C1 segment of cervical spinal cord (tissue), 14 donors: Measurements from ENCODE around the gene TMTC3.
"Not testable (repeated sequence)": the region's sequence is repeated elsewhere in the genome, so short reads cannot be mapped to it uniquely, and the experiment has no call there.

Experiments
- DNase-seq, 14 donors: peaks; one replicate each; lab custom pipeline; 2025; lab: John Stamatoyannopoulos, UW

The TMTC3 gene

DNA sequence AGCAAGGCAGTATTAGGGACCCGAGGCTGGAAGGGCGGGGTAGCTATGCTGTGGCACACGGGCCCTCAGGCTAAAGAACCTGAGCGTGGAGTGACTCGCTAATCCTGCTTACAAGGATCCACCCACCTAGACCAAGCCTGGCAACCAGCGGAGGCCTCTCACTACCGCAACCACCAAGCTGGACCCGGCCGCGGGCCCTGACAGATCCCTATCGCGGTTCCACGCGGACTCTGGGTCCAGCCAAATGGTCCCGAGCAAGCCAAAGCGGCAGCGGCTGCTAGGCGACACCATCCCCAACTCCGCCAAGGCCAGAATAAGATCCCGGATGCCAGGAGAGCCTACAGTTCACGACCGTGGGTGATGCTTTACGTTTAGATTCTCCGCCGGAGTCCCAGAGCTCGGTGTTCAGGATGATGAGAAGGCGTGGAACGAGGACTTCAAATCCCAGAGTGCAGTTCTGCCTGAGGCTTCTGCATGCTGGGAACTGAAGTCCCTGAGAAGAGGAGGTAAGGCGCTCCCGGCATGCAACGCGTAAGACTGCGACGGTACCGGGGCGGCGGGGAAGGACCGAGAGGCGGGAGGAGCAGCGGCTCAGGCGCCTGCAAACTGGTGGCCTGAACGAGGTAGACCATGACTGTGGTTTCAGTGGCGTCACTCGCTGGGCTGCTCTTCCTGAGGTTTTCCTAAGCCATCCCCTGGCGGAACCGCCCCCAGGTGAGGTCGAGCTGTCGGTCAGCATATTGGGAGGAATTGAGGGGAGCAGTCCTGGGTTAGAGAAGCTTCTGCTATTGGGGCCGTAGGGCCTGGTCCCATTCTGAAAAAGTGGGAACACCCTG lies at the start of gene TMTC3, which contains the start of gene CEP290:
Gene TMTC3 (plus strand): TSS at position 534 of the 836 bp plus-strand sequence. CDS start 6,009 bp downstream, outside the sequence.
Gene CEP290 (minus strand): TSS at position 315 of the 836 bp plus-strand sequence. CDS start 781 bp downstream, outside the sequence.
- DNase-seq: peak; percentile 85 to 99 (median 97)

DNA sequence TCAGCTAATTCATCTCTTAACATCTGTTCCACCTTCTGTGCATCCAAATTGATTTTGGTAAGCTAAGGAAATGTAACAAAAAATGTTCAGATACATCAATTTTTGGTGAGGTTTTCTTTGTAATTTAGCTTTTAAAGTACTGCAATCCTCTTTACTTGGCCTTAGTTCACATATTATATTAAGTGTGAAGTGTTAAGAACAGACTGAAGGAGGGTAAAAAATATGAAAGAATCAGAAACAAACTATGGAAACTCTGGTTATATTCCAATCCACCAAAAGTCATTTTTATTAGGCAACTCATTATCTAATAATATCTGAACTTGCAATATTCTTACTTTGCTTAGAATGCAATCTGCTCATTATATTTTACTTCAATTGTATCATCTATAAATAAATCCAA lies 49.3 kb upstream of the TMTC3 start:
- no peak for DNase-seq

DNA sequence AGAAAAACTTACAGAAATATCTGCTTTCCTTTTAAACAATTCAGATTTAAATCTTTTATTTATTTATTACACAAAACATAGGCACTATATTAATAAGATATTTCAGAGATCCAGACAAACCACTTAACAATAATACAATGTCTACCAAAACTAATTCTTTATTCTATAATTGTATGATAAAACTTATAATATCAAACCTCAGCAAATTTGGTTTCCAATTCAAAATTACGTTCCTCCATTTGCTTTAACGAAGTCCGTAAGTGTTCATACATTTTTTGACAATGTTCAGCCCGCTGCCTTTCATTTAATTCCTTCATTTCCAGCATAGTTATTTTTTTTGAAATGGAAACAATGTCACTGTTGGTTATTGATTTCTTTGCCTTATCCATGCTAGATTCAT lies 48.5 kb upstream of the TMTC3 start:
- DNase-seq: no peak

DNA sequence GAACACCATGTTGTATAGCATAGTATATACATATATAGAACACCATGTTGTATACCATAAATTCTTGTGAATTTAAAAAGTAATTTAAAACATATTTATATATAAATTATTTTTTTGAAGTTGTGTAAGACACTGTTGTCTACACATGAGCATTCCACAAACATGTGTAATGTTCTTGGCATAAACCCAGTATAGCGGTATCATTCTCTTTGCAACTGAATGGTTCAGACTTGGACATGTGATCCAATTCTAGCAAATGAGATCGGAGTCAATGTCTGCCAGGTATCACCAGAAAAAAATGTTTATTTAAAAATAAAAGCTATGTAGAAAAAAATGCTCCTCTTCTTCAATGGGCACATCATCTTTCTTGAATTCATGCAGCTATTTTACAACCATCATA lies 34.1 kb upstream of the TMTC3 start:
- DNase-seq: no peak

DNA sequence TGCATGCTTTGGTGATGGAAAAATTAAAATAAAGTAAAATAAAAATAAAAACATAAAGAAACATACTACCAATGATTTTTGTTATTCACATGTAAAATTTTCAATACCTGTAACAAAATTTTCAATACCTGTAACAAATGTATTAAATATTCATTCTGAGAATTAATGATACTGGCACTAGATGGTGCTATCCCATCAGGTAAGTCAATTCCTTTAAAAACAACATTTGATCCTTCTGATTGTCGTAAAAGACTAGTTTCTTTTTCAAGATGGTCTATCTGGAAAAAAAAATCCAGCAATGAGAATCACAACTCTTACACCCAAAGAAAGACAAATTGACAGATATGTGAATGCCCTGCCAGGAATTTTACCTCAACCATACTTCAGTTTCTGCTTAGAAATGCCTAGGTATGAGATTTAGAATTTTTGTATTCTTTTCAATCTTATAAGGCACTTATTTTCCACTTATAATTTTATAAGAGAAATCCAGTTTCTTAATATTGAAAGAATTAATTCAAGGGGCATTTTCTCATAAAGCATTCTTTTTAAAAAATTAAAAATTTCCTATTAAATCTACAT lies 30.9 kb upstream of the TMTC3 start:
- peak in 1 of 14 donors; percentile 7 for DNase-seq

DNA sequence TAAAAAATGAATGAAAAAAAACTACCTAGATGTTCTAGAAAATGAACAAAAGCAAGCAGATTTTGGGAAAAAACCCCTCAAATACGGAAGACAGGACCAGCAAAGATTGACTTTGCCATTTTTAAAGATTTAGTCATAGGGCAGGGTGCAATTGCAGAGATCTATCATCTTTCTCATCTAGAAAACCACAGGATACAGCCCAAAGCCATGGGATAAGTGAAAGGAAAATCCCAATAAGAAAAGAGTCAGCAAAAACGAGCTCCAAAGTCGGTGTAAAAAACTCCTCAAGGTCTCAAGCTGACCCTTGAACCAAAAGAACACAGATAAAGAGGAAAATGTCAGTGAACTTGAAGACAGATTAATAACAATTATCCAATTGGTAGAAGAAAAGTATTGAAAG lies 28.2 kb upstream of the TMTC3 start:
- DNase-seq: no peak

DNA sequence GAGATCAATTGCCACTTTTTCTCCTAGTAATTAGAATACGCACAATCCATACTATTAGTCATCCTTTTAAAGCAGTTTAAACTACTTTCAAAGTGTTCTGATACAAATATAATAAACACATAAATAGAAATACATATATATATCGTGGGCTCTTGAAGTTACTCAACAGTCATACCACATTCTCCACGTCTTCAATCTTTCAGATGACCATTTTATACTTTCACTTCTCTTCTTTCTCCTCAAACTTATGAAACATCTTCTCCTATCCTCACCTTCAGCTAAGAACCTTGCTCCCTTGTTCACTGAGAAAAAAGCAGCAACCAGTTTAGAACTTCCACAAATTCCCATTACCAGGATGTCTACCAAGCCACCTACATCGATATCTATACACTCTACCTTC lies 19.4 kb upstream of the TMTC3 start:
- DNase-seq: no peak

DNA sequence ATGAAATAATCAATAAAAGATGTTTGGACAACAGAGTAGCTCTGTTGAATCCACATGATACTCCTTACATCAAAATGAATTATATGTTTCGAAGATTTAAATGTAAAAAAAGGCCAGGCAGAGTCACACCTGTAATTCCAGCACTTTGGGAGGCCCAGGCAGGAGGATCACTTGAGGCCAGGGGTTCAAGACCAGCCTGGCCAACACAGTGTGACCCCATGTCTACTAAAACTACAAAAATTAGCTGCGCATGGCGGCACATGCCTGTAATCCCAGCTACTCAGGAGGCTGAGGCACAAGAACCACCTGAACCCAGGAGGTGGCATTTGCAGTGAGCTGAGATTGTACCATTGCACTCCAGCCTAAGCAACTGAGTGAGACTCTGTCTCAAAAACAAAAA lies 15.0 kb upstream of the TMTC3 start:
- no peak for DNase-seq

DNA sequence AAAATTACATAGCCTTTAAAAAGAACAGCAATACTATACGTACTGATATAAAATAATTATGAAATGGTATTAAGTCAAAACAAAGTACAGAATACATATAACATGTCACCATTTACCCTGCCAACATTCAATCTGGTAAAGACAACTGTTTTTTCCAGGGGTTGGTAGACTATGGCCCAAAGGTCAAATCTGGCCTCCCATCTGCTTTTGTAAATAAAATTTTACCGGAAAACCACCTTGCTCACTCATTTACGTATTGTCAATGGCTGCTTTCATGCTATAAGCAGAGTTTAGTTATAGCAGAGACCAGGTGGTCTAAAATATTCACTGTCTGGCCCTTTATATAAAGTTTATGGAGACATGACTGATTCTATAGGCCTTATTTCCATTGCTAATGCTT lies 14.3 kb upstream of the TMTC3 start:
- DNase-seq: no peak

DNA sequence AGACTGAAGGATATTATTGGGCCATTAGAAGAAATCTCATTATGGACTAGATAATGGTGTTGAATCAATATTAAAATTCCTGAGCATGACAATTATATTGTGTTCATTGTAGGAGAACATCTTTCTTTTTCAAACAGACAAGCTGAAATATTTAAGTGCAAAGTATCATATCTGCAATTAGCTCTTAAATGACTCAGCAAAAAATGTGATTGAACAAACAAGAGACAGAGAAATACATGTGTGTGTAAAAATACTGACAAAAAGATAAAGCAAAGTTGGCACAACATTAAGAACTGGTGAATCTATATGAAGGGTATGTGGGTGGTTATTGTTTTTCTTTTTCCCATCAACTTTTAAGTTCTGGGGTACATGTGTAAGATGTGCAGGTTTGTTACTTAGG lies 9.7 kb upstream of the TMTC3 start:
- DNase-seq: no peak

DNA sequence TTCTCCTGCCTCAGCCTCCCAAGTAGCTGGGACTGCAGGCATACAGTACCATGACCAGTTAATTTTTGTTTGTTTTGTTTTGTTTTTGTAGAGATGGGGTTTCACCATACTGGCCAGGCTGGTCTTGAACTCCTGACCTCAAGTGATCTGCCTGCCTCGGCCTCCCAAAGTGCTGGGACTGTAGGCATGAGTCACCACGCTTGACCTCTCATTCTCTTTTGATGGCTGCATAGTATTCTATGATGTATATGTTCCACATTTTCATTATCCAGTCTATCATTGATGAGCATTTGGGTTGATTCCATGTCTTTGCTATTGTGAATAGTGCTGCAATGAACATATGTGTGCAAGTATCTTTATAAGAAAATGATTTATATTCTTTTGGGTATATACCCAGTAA lies 8.9 kb upstream of the TMTC3 start:
- DNase-seq: not testable (repeated sequence)

DNA sequence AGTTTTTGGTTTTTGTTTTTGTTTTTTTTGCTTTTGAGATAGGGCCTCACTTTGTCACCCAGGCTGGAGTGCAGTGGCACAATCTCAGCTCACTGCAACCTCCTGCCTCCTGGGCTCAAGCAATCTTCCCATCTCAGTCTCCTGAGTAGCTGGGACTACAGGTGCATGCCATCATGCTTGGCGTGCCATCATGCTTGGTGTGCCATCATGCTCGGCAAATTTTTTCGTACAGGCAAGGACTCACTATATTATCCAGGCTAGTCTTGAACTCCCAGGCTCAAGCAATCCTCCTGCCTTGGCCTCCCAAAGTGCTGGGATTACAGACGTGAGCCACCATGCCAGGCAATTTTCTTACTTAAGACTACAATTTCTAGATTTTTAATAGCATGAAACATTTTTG lies 2.4 kb upstream of the TMTC3 start:
- not testable (repeated sequence) for DNase-seq

DNA sequence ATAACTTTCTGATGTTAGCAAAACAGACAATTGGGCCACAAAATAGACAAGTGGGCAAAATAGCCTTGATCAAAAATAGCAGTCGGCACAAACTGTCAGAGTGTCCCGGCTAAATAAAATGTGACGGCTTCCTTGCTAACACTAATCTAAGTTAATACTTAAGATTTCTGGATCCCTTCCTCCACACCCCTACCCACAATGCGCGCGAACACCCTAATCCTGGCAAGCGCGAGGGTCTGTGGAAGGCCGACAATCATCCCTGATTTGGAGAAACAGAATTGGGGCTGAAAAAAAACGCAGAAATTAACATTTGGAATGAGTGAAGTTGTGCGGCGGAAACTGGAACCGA lies 708 bp upstream of the TMTC3 start:
- no peak for DNase-seq

DNA sequence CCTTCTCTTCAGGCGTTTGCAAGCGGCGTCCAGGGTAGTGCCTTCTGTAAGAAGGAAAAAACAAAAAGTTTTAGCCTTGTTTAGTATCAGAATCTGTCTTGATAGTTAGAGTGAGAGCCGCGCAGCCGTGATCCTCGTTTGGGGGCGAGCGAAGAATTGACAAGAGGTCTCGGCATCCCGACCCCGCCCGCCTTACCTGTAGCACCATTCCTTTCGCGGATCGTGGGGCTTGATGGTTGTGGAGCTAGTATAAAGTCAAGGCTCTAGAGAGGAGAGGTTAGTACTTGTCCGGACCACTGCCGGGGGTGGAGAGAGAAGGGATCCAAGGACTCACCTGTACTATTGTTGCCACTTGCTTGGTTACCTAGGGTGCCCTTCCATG lies 494 bp downstream of the TMTC3 start:
- peak in 5 of 14 donors; percentile 18 to 57 (median 45) for DNase-seq

DNA sequence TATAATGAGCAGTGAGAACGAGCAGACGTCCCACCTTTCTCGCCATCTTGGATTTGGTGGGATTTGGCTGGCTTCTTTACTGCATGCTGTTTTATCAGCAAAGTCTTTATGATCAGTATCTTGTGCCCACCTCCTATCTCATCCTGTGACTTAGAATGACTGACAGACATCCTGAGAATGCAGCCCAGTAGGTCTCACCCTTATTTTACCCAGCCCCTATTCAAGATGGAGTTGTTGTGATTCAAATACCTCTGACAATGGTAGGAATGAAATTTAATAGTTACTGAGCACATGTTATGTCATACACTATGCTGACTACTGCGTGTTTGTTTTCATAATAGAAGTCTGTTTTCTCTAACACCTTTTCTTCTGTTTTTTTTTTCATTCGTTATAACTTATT lies 1.9 kb downstream of the TMTC3 start:
- no peak for DNase-seq

DNA sequence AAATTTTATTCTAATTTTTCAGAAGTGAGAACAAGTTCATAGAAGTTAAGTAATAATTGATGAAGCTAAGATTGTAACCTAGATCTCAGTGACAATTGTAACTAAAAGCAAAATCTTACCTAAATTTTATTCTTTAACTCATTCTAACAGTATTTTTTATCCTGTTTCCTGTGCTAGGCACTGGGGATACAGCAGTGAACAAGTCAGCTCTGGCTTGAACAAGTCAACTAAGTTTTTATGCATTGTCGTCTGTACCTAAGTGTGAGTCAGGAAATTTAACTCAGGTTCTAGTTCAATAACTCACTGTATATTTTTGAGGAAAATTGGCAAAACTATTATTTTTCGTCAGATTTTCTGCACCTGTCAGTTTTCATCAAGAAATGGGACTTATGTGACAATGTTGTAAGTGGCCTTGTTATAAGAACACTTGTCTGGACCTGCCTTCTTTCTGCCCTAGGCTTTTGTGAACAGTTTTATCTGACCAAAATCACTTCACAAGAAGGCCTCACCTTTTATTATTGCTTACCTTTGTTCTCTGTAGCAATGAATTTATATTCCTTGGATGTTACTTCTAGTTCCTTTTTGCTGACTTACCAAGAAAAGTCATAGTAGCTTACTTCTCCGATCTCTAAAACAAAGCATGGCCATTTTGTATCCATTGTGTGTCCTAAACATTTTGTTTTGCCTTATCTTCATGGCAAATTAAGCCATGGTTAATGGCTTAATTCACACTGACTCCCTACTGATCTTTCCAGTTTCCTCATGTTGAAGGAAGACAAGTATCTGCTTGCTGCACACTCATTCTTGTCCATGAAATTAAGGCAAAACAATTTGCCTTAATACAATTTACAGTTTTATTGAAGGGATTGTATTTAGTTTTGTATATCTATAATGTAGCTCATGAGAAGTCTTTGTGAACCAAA lies 2.7 kb downstream of the TMTC3 start:
- no peak for DNase-seq

DNA sequence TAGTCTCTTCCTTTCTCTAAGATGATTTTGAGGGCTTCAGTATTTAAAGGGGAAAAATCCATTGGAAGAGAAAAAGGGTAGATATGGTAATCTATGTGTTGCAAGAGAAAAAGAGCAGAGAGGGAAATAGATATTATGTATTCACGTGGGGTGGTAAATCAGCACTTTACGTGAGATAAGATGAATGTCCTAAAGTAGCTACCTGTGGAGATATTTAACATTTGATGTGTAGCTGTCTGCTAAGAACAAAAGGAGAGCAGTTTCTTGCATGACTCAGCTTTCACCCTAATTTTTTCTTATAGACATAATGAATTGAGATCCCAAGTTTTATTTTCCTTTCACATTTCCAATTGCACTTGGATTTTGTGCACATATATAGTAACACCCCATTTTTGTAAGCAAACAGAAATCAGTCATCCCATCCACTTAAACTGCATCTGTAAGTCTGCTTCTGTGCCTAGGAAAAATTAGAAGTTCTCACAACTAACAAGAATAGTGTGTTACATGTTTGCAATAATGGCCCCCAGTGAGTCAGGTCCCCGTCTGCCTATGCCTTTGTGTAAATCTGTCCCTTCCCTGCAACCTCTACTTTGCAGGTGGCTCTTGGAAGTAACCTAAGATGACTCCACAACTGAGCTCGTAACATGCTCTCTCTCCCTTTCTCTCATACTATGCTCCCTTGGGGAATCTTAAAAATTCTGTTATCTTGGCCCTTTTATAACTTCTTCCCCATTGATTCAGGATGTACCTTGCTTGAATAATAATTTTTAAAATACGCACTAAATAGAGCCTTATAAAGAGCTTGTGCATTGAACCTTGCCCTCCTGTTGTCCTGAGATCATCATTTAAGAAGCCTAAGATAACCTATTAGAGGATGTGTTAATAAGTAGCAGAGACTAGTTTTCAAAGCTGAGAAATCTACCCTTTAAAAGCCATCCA lies 3.7 kb downstream of the TMTC3 start:
- DNase-seq: no peak

DNA sequence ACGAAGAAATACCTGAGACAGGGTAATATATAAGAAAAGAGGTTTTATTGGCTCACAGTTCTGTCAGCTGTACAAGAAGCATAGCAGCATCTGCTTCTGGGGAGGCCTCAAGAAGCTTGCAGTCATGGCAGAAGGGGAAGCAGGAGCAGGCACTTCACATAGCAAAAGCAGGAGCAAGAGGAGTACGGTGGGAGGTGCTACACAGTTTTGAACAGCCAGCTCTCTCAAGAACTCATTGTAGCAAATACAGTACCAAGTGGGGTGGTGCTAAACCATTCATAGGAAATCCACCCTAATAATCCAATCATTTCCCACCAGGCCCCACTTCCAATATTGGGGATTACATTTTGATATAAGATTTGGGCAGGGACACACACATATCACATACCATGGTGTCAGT lies 8.0 kb downstream of the TMTC3 start:
- no peak for DNase-seq

DNA sequence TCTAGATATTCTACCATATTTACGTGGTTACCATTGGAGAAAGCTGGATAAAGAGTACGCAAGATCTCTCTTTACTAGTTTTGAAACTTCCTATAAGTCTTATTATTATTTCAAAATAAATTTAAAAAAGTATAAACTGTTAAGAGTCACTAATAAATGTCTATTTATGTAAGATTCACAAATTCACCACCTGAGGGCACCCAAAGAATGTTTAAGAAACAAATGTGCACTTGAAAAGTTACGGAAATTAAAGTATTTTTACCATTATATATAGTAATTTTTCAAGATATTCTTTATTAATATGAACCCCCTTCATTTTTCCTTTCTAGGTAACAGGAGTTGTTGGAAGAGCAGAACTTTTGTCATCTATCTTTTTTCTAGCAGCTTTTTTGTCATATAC lies 11.9 kb downstream of the TMTC3 start:
- DNase-seq: no peak

DNA sequence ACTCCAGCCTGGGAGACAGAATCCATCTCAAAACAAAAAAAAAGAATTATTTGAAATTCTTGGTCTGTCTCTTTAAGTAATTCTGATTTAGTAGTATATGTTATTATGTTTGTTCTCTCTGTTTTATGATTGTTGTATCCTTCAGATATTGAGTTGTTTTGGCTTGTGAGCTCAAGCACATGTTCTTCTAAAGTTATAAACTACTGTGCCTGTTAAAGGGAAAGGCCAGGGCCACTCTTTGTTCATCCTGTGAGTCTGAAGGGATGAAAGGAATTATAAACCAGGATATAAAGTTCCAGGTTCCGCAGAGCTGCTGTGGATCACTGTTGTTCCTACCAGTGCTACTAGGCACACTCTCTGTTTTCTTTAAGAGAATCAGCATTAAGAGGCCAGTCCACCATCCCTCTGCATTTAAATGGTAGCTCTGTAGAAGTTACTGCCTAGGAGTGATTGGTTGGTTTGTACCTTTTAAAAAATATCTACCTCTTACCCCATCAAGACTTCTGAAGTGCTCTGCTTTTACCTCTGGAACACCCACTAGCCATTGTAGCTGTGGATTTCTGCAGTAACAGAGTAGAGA lies 14.1 kb downstream of the TMTC3 start:
- no peak for DNase-seq

DNA sequence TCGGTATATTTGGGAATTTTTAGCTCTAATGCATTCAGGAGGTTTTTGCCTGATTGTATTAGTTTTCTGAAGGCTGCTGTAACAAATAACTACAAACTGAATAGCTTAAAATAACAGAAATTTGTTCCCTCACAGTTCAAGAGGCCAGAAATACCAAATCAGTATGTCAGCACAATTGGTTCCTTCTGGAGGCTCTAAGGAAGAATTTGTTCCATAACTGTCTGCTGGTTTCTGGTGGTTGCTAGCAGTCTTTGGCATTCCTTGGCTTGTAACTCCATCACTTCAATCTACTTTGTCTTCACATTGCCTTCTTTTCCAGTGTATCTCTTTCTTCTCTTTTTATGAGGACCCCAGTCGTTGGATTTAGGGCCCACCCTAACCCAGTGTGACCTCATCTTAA lies 21.3 kb downstream of the TMTC3 start:
- DNase-seq: no peak
